Stimulated activated CD8-positive, alpha-beta memory T cell treated with anti-CD3 and anti-CD28 coated beads, Interleukin-15, amount 100 ng/mL, for 4 hours (primary cell): ENCODE results near the gene ALX4.

ENCODE experiments used
- DNase-seq, 2 donors: peaks; one replicate each; pipeline ENCODE4 v3.0.0-alpha.2; 2020; ENCODE audit warnings: low read depth in 2 of 2

ALX4 gene

GRCh38 chr11:44244639-44245310 is 65.2 kb downstream of the ALX4 start:
- DNase-seq: no peak

- DNase-seq: no peak
Measured at GRCh38 chr11:44243595-44244343, 66.2 kb downstream of the ALX4 start.

- no peak for DNase-seq
Measured at GRCh38 chr11:44243086-44243485, 66.9 kb downstream of the ALX4 start.

GRCh38 chr11:44241851-44242250 is 68.1 kb downstream of the ALX4 start:
- no peak for DNase-seq

DNA sequence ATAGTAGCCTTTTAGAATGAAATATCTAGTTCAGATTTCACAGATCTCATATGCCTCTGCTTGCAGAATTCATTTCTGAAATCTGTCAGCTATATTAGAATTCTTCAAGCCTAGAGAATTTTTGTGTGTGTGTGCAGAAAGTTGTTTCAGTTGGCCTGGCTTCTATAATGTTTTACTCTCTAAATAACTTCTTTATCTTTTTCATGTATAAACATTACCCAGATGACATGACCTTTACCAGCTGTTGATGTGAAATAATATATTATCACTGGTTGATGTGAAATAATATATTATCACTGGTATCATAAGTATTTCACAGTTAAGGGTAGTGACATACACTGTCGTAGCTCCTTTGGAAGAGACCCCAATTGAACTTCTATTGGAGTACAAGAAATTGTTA is 72.8 kb downstream of the ALX4 start:
- no peak for DNase-seq

GRCh38 chr11:44236296-44236695 is 73.6 kb downstream of the ALX4 start:
- DNase-seq: no peak

DNA sequence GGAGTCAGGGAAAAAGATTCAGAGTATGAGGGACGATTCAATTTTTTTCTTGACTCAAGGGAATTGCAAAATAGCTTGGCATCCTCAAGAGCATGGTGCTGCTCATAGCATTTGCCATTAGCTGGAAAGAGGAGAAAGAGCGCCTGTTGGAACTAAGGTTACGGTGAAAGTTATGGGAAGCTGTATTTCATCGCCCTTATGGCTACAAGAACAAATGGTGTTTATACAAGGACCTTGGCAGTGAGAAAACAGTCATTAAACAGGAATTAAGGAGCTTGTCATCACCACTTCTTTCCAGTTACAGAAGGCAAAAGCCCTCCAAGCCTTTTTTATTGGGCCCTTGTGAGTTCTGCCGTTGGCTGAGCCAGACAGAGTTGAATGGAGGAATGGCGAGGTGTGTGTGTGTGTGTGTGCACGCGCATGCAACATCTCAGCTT is 74.2 kb downstream of the ALX4 start:
- DNase-seq: no peak

DNA sequence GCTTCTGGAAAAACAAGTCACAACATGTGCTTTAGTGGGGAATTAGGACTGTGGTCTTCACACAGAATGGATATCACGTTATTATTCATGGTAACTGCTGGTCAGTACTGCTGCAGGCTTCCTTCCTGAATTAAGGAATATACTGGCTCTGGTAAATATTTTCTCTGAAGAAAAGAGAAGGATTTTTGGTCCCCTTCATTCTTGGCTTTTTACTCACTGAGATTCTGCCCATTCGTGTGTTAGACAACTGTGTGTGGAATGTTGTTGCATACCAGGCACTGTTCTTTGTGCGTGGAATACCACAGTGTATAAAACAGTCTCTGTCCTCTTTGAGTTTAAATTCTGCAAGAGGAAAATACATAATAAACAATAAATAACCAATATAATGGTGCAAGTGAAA is 80.3 kb downstream of the ALX4 start:
- DNase-seq: no peak

GRCh38 chr11:44229098-44229497 is 80.8 kb downstream of the ALX4 start:
- no peak for DNase-seq

GRCh38 chr11:44228379-44228778 is 81.6 kb downstream of the ALX4 start:
- DNase-seq: no peak

- DNase-seq: no peak
Measured at GRCh38 chr11:44226945-44227344, 83.0 kb downstream of the ALX4 start.

DNA sequence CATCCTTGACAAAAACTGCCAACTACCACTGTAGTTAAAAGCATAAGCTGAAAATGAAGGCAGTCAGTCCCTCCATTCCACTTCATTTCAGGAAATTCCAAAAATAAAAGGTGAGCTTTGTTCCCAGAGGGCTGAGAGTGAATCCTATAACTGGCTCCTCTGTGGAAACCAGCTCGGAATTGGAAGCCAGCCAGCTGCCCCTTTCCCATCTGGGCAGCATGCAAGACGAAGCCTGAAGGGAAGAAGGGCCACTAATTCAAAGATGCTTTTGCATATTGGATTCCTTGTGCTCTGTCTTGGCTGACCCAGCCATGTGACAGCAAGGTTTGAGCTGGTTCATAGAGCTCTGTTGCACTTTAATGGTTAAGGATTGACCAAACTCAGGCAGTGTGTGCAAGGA is 83.4 kb downstream of the ALX4 start:
- no peak for DNase-seq

DNA sequence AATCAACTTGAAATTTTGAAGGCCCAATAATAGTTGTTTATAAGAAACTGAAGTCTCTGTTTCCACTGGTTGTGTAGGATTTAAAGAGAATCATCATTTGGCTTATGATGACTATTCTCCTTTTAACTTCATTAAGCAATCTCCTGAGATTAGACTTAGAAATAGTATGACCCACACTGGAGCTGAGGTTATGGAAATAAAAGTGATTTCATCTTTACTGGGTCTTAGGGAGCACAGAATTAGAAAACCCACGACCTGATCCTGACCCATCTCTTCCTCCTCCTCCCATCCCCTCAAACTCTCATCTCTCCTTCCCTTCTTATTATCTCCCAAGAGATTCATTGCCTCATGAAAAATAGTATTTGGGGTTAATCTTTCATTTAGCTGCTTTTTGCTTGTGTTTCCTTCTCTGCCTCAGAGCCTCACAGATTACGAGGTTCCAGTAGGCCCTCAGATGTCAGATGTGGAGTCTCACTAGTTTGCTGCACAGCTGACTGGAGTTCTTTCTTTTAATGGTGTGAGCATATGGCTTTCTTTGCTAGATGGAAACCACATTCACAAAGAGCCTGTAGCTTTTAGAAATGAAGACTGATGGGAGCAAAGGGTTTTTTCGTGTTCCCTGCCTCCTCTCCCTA is 85.0 kb downstream of the ALX4 start:
- no peak for DNase-seq

- DNase-seq: no peak
Measured at GRCh38 chr11:44223238-44223637, 86.7 kb downstream of the ALX4 start.

- no peak for DNase-seq
Measured at GRCh38 chr11:44221992-44222391, 87.9 kb downstream of the ALX4 start.

DNA sequence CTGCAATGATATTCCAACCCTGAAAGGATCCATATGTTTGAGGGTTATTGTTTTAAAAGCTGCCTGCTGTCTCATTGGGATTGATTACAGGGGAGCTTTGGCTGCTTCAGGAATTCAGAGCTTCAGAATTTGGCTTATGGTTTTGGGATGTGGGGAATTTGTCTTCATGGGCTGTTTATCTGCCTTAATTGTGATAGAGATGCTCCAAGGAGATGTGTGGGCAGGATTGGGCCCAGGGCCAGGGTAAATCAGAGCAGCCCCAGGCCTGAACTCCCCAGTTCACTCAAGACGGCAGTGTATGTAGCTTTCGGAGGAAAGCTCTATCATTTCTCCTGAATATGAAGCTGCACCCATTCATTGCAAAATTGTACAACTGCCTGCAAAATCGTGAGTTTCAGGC is 88.5 kb downstream of the ALX4 start:
- no peak for DNase-seq

DNA sequence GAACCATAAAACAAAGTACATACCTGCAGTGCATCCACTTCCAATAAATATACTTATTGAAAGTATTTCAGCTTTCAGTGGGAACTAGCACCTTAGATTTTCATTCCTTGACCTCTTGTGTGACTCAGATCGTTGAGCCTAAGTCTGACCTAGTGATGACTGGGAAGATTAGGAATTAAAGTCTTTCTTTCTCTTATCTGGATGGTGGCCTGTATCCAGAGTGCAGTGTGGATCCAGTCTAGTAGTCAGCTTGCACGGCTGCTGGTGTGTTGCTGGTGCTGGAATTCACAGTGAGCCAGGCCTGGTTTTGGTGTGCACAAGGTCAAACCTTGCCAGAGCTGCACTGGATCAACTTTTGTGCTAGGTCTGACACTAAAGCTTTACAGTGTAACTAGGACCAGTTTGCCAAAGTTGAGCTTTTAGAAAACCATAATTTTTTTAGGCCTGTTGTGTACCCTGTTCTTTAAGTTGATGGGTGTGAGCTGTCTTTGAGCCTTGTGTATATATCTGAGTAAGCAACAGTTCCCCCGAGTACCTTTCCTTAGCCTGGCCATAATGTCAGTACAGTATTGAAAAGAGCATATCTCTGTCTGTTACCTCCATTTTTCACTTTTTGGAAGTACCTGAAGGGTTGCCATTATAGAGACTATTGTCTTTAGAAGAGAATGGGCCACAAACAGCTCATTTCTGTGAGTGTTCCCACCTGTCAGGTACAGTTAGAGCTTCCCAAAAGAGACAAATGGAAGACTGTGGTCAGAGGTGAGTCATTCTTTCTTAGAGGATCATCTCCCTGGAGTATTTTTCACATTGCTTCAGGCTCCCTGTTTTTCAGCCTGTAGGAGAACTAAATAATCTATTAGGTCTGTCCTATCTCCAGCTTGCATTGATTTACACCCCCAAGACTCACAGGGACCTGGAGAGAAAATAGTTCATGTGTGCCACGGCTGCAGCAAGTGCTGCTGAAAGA is 89.8 kb downstream of the ALX4 start:
- DNase-seq: no peak

GRCh38 chr11:44217432-44217831 is 92.5 kb downstream of the ALX4 start:
- no peak for DNase-seq

GRCh38 chr11:44213148-44213547 is 96.8 kb downstream of the ALX4 start:
- DNase-seq: no peak

DNA sequence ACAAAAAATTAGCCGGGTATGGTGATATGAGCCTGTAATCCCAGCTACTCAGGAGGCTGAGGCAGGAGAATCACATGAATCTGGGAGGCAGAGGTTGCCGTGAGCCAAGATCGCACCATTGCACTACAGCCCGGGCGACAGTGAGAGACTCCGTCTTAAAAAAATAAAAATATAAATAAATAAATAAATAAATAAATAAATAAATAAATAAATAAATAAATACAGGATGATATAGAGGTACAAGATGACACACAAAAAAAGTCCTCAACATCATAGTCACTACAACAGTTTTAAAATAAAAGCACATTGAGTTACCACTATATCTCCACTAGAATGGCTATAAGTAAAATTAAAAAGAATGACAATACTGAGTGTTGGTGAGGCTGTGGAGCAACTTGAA is 97.8 kb downstream of the ALX4 start:
- no peak for DNase-seq
